B cell (primary cell): ENCODE data around the gene PGM5. TPM values are rescaled to one million over a fixed set of nuclear protein-coding genes. Genes with fewer than 3 reads are reported as not detected.

Source experiments
- ATAC-seq: fragments of 200-7000 bp; cut with Tn5 transposase; one replicate; pipeline ENCODE4 v1.10.0; 2021; ENCODE audit warnings: low read depth, mild to moderate bottlenecking, moderate number of reproducible peaks, moderate library complexity
- CTCF ChIA-PET: fragments of 350-600 bp; sonication (Branson Sonifier 250); formaldehyde crosslinking; loops from one replicate; lab custom pipeline; 2021; ENCODE audit warnings: antibody characterized with exemption, inconsistent platforms; lab: Charles Lee
- POLR2A ChIA-PET: fragments of 350-600 bp; sonication (Branson Sonifier 250); formaldehyde crosslinking; loops from one replicate; lab custom pipeline; 2021; ENCODE audit warnings: antibody characterized with exemption; lab: Charles Lee
- DNase-seq: peaks from one replicate; pipeline ENCODE4 v3.0.0; 2013
- H2AFZ ChIP-seq: 2 replicates; pipeline ENCODE4 v1.6.1; 2012; ENCODE audit warnings: mild to moderate bottlenecking, low read depth, low read length; ENCODE audit not compliant: insufficient read depth, poor library complexity, severe bottlenecking
- H3K27ac ChIP-seq, 2 donors: 1 replicate in 1 of 2; 2 replicates in 1 of 2; pipeline ENCODE4 v1.5.1; 2012 to 2013; ENCODE audit warnings: low read length in 2 of 2, mild to moderate bottlenecking in 2 of 2, moderate library complexity in 1 of 2
- H3K27me3 ChIP-seq, 4 experiments: fragments of 200-600 bp in 1 of 4; sonication (generic) in 1 of 4; replicated peaks in 1 of 4; 1 replicate in 2 of 4; 2 replicates in 2 of 4; pipeline versions ENCODE4 v1.6.1 to v1.7.0; 2013 to 2016; ENCODE audit warnings: low read length in 3 of 4, mild to moderate bottlenecking in 2 of 4, mixed read lengths in 1 of 4, moderate library complexity in 1 of 4; ENCODE audit not compliant: insufficient read depth in 4 of 4, control insufficient read depth in 3 of 4; ENCODE audit errors: control extremely low read depth in 1 of 4
- H3K36me3 ChIP-seq, 2 experiments: replicated peaks in 1 of 2; 1 replicate in 1 of 2; 2 replicates in 1 of 2; pipeline versions ENCODE4 v1.6.1 to v1.7.1; 2013; ENCODE audit warnings: low read length in 1 of 2; ENCODE audit not compliant: insufficient read depth in 2 of 2, control insufficient read depth in 1 of 2; ENCODE audit errors: control extremely low read depth in 1 of 2, extremely low read depth in 1 of 2
- H3K4me1 ChIP-seq, 2 donors: fragments of 200-600 bp in 1 of 2; sonication (generic) in 1 of 2; 1 replicate in 1 of 2; 2 replicates in 1 of 2; pipeline versions ENCODE4 v1.5.1 to v1.6.1; 2013 to 2017; ENCODE audit warnings: low read length in 2 of 2; ENCODE audit not compliant: control insufficient read depth in 2 of 2, insufficient read depth in 2 of 2
- H3K4me2 ChIP-seq: replicated peaks from 2 replicates; pipeline ENCODE3; 2012; ENCODE audit warnings: mild to moderate bottlenecking, low read depth, low read length; ENCODE audit not compliant: poor library complexity, severe bottlenecking
- H3K4me3 ChIP-seq, 5 experiments: fragments of 200-600 bp in 1 of 5; sonication (generic) in 1 of 5; 1 replicate in 3 of 5; 2 replicates in 2 of 5; pipeline versions ENCODE4 v1.5.1 to v1.7.0; 2011 to 2016; ENCODE audit warnings: low read length in 4 of 5, mild to moderate bottlenecking in 4 of 5, low read depth in 2 of 5, control low read depth in 1 of 5, moderate library complexity in 1 of 5; ENCODE audit not compliant: insufficient read depth in 1 of 5; ENCODE audit errors: control extremely low read depth in 1 of 5, extremely low read depth in 1 of 5
- H3K79me2 ChIP-seq: fragments of 200-600 bp; sonication (generic); one replicate; pipeline ENCODE4 v1.6.0; 2016; ENCODE audit warnings: low read length; ENCODE audit not compliant: control insufficient read depth, insufficient read depth
- H3K9ac ChIP-seq: fragments of 200-600 bp; sonication (generic); 2 replicates; pipeline ENCODE4 v1.6.1; 2017; ENCODE audit warnings: mild to moderate bottlenecking, low read length, moderate library complexity
- H3K9me3 ChIP-seq, 3 donors: one replicate each; pipeline versions ENCODE4 v1.6.1 to v1.7.1; 2013; ENCODE audit warnings: low read length in 2 of 3; ENCODE audit not compliant: control insufficient read depth in 2 of 3, insufficient read depth in 1 of 3; ENCODE audit errors: control extremely low read depth in 1 of 3
- H4K20me1 ChIP-seq: 2 replicates; pipeline ENCODE4 v1.6.0; 2012; ENCODE audit warnings: mild to moderate bottlenecking, low read length; ENCODE audit not compliant: insufficient read depth, control insufficient read depth, poor library complexity, severe bottlenecking
- H3K27ac Mint-ChIP-seq: one replicate; pipeline ENCODE4 v1.8.0; 2021; ENCODE audit warnings: mixed read lengths
- H3K27me3 Mint-ChIP-seq: one replicate; pipeline ENCODE4 v1.8.0; 2021; ENCODE audit warnings: mixed read lengths
- H3K4me1 Mint-ChIP-seq: one replicate; pipeline ENCODE4 v1.8.0; 2021; ENCODE audit warnings: mixed read lengths
- H3K4me3 Mint-ChIP-seq: one replicate; pipeline ENCODE4 v1.8.0; 2021; ENCODE audit warnings: mixed read lengths
- H3K9me3 Mint-ChIP-seq: one replicate; pipeline ENCODE4 v1.8.0; 2022; ENCODE audit warnings: mixed read lengths; ENCODE audit not compliant: insufficient read depth
- EZH2 ChIP-seq: IDR thresholded peaks from 2 replicates; pipeline ENCODE4 v1.6.1; 2012; ENCODE audit warnings: borderline replicate concordance, low read depth, mild to moderate bottlenecking, moderate library complexity, low read length; ENCODE audit not compliant: insufficient read depth, poor library complexity, severe bottlenecking
- WGBS: methylation state at CpG from one replicate; pipeline ENCODE4 v1.1.5; 2013; ENCODE audit warnings: missing lambda C conversion rate; ENCODE audit not compliant: insufficient coverage; 5-methylcytosine and 5-hydroxymethylcytosine counted together
- intact Hi-C: fragments of 100-400 bp; cut with micrococcal nuclease; formaldehyde crosslinking; loops from one replicate; pipeline ENCODE4 v1.10.0; 2022
- polyA plus RNA-seq: library from polyadenylated mRNA; depleted of rRNA; stranded (reverse); fragments of >200 nt; gene quantifications from 2 replicates; pipeline ENCODE4 v1.2.3, GENCODE V29; 2012
- total RNA-seq, 2 donors: library from RNA; stranded (reverse); fragments of 120-200 nt in 1 of 2; gene quantifications; 1 replicate in 1 of 2; 2 replicates in 1 of 2; pipeline versions ENCODE4 v1.2.3 to v1.2.4, GENCODE V29; 2013 to 2022
- TF ChIP-seq, protein P1 (sequence below): fragments of 200-600 bp; IDR thresholded peaks from one replicate; pipeline ENCODE4 v1.8.0; 2022; ENCODE audit warnings: antibody characterized with exemption, mild to moderate bottlenecking

The PGM5 gene
- total and polyA plus RNA-seq, 2 donors (not counting 1 experiment from before 2014, with no cell fraction given), result not detected

DNA sequence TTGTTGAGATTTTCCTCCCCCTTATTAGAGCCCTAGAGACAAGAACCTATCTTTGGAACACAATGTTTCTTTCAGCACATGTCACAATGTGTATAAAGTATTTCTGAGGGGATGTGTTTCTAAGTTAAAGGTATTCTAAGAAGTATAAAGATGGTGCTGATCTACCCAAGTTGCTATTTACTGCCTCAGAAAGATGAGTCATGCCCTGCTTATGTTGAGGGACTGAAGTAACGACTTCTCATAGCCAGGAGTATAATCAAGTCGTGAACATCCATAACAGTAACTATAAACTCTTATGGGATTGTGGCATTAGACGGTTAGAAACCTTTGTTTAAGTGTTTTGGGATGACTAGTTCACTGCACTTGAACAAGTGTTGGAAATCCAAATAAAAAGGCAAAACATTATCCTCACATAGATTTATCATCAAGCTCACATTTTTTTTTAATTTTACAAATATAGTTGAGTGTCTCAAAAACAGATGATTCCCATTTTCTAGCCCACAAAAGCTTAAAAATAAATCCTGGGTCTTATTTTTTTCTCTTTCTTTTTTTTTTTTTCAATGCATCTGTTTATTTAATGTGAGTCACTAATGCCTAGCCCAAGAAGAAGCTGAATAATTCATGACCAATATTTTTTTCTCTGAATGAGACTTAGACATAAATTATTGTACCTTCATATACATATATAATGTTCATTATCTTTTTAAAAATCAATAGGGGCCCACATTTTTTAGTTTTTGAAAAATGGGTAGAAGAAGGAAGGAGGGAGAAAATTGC is 196.5 kb downstream of the PGM5 start:
- POLR2A ChIA-PET, result no interaction called here
- CTCF ChIA-PET, result no interaction called here
- Histone ChIP-seq H3K27me3 (no peaks in the 10 kb centered on the region), H3K4me2 (no peak overlapping the region), H3K9ac (no peak overlapping the region), H3K79me2 (no peaks in the 10 kb centered on the region), H2AFZ (no peak overlapping the region), H4K20me1 (no peaks in the 10 kb centered on the region), H3K36me3 (no peaks in the 10 kb centered on the region), H3K4me3 (no peak overlapping the region), H3K27ac (no peak overlapping the region), H3K9me3 (no peaks in the 10 kb centered on the region), H3K4me1 (peaks cover 4% of the 10 kb centered on the region in 2 donors)
- WGBS, result no CpG with 5 or more reads among the region's 3 CpGs
- intact Hi-C loops, result no loop called here
- no peak overlapping the region for H3K27ac Mint-ChIP-seq
- DNase-seq (no peak), ATAC-seq (no peak)
- no peaks in the 10 kb centered on the region for H3K9me3 Mint-ChIP-seq
- TF ChIP-seq, protein P1, sequence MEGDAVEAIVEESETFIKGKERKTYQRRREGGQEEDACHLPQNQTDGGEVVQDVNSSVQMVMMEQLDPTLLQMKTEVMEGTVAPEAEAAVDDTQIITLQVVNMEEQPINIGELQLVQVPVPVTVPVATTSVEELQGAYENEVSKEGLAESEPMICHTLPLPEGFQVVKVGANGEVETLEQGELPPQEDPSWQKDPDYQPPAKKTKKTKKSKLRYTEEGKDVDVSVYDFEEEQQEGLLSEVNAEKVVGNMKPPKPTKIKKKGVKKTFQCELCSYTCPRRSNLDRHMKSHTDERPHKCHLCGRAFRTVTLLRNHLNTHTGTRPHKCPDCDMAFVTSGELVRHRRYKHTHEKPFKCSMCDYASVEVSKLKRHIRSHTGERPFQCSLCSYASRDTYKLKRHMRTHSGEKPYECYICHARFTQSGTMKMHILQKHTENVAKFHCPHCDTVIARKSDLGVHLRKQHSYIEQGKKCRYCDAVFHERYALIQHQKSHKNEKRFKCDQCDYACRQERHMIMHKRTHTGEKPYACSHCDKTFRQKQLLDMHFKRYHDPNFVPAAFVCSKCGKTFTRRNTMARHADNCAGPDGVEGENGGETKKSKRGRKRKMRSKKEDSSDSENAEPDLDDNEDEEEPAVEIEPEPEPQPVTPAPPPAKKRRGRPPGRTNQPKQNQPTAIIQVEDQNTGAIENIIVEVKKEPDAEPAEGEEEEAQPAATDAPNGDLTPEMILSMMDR, result no peak
- no peak for TF ChIP-seq EZH2
- H3K4me1 Mint-ChIP-seq, result peaks cover 8% of the 10 kb centered on the region
- H3K4me3 Mint-ChIP-seq, result no peak overlapping the region
- H3K27me3 Mint-ChIP-seq, result no peaks in the 10 kb centered on the region

DNA sequence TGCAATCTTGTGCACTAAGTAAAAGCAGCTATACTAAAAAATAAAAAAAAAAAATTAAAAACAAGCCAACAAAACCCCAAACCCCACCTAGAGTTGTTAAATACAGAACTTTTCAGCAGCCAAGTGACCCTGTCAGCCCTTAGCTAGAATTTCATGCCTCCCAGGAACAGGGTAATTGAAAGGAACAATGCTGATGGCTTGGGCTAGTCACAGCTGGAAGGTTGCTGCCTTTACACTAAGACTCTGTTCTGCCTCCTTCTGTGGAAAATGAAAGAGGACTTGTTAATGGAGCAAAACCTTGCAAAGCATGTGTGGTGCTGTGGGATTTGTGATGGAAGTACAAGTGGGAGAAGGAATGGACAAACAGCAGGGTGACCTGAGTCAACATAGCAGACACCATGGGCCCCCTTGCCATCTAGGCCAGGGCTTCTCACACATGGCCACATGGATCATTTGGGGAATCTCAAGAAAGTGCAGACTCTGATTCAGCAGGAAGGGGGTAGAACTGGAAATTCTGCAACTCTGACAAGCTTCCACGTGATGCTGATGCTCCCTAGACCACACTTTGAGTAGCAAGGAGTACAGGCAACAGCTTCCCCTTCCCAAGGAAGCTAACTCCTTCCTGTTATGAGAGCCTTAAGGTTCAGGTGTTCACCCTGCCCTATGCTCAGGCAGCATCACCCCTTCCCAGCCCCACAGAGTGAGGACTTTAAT is 199.2 kb downstream of the PGM5 start:
- H3K9me3 ChIP-seq, result no peaks in the 10 kb centered on the region
- no peaks in the 10 kb centered on the region for H4K20me1 ChIP-seq
- Mint-ChIP-seq H3K4me3 (no peak overlapping the region), H3K27me3 (no peaks in the 10 kb centered on the region), H3K9me3 (no peaks in the 10 kb centered on the region), H3K4me1 (peaks cover 13% of the 10 kb centered on the region), H3K27ac (no peak overlapping the region)
- no peak for TF ChIP-seq EZH2
- TF ChIP-seq, protein P1, result no peak
- WGBS, result 25% methylated on average over 1 of the region's 1 CpG
- H3K9ac ChIP-seq, result no peak overlapping the region
- no peak overlapping the region for H3K4me3 ChIP-seq
- POLR2A ChIA-PET, result no interaction called here
- CTCF ChIA-PET, result interaction anchor here (0.5 to 2.8 kb wide), 3 partner anchors 12 to 462 kb away, joined by 3 to 8 read pairs (median 4); no protein-coding TSS in a partner anchor
- no peaks in the 10 kb centered on the region for H3K36me3 ChIP-seq
- no peak overlapping the region for H3K27ac ChIP-seq
- no peak overlapping the region for H3K4me2 ChIP-seq
- peaks cover 12 to 13% of the 10 kb centered on the region in 2 donors for H3K4me1 ChIP-seq
- no peak overlapping the region for H2AFZ ChIP-seq
- H3K79me2 ChIP-seq, result no peaks in the 10 kb centered on the region
- intact Hi-C loops, result no loop called here
- no peaks in the 10 kb centered on the region for H3K27me3 ChIP-seq
- DNase-seq (no peak), ATAC-seq (no peak)
